Stimulated activated CD4-positive, alpha-beta T cell treated with anti-CD3 and anti-CD28 coated beads, Interleukin-4, amount 100 ng/mL, for 48 hours (primary cell): ENCODE measurements around the gene PALM2AKAP2.
"Not testable (repeated sequence)": the region's sequence is repeated elsewhere in the genome, so short reads cannot be mapped to it uniquely, and the experiment has no call there.

Source experiments
- DNase-seq, 2 donors: peaks; one replicate each; pipeline ENCODE4 v3.0.0-alpha.2; 2020; ENCODE audit warnings: low read depth in 2 of 2

The PALM2AKAP2 gene

DNA sequence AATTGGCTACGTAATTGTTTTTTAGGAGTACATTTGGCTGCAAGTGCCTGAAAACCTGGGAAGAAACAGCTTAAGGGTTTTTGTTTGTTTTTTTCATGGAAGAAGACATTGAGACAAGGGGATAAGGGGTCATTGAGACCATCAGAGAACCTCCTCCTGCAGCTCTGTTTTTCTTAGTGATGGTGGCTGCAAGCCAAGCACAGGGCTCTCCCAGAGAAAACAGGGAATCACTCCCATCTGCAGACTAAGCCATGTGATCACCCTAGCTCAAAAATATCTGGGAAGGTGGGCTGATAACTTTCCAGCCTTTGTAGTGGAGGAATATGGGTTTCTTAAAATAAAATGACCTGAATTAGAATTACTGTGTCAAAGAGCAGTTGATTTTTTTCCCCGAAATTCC lies 25.1 kb downstream of the PALM2AKAP2 start:
- DNase-seq = no peak

DNA sequence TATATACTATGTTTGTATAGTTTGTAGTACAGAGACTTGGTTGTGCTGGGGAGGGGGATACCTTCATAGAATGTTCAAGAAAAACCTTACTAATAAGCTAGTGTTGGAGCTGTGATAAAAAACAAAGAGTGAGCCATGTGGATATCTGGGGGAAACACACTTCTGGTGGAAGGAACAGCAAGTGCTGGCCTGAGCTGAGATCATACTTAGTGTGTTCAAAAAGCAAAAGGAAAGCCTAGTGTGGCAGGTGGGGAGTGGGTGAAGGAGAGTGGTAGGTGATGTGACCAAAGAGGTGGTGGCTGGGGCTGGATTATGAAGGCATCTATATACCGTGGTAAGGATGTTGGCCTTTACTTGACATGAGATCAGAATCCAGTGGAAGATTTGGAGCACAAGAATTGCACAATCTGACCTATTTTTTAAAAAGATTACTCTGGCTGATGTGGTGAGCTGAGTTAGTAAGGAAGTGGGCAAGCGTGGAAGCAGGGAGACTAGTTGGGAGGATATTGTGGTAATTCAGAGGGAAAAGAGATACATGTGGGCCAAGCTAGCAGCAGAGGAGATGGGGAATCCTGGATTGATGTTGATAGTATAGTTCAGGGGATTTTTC lies 26.6 kb downstream of the PALM2AKAP2 start:
- DNase-seq = no peak

DNA sequence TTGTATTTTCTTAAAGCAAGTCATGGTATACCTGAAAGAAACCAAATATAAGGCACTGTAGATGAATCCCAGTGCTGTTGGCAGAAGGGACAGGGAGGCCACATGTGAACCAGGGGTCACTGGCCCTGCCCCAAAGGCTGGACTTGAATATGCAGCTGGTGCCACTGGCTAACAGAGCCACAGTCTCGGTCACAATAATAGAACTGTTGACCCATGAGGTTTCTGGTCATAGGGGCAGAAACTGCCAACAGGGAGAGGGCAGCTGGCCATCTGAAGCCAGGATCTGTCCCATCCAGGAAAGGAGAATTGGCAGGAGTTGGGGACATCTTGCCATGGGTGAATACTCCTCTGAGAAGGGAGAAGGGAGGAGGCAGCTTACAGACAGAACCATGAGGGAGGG lies 31.9 kb downstream of the PALM2AKAP2 start:
- no peak for DNase-seq

DNA sequence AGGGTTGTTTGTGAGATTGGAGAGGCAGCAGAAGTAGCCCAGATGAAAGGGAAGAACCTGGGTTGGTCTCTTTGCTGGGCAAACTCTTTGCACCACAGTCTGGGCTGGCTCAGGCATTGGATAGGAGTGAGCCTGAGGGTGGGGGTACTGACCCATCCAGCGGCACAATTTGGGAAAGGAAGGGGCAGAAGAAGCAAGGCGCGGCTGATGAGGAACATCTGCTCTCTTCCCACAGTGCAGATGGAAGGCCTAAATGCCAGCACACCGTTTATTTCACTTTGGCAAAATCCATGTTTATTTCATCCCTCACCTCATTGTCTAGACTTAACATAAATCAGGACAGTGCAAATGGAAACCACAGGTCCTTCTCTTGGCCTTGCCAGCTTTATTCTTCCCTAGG lies 32.3 kb downstream of the PALM2AKAP2 start:
- no peak for DNase-seq

DNA sequence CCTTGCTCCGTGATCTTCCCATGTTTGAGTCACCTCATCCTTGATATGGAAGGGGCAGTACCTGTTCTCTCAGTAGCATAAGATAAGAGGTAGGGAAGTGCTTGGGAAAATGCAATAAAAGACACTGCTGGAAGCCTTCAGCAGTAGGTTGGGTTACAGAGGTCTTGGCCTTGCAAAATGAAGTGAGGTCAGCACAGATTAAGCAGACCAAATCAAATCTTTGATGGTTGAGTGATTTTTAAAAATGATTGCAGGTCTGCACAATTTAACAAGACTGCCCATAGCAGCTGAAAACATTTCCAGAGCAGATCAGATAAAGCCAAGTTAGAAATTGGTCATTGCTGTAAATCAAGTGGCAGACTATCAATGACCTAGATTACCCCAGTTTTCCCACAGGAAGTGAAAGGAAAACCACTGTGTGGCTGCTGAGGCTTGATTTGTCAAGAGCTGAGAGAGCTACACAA lies 32.9 kb downstream of the PALM2AKAP2 start:
- no peak for DNase-seq

DNA sequence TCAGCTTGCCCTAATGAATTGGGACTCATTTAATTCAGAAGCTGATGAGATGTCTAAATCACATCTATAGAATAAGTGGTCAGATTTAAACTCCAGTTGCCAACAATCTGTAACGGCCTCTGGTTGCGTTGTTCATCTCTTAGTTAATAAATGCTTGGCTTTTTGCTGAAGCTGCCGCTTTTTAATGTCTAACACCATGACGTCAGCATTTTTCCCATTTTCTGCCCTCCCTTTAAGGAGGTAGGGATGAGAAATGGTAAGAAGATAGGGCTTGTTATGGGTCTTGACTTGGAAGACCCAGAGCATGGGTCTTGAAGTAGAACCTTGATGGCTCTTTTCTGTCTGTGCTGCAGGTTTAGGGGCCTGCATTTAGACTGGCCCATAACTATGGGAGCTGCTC lies 33.3 kb downstream of the PALM2AKAP2 start:
- DNase-seq = no peak

DNA sequence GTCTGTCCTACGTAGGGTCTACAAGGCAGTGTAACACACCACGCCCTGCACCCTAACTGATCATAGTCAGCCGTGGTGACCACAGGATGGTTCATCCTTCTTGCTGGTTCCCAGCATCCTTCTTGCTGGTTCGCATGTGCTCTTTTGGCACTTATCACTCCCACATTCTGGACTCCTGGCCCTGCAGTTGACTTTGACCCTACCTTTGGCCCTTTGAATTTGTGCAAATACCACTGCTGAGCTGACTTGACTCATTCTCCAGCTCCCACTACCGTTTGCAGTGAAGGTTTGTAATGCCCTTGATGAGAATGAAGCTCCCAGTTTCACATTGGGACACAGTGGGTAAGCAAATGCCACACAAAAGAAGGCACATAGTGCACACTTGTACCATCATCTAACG lies 33.8 kb downstream of the PALM2AKAP2 start:
- no peak for DNase-seq

DNA sequence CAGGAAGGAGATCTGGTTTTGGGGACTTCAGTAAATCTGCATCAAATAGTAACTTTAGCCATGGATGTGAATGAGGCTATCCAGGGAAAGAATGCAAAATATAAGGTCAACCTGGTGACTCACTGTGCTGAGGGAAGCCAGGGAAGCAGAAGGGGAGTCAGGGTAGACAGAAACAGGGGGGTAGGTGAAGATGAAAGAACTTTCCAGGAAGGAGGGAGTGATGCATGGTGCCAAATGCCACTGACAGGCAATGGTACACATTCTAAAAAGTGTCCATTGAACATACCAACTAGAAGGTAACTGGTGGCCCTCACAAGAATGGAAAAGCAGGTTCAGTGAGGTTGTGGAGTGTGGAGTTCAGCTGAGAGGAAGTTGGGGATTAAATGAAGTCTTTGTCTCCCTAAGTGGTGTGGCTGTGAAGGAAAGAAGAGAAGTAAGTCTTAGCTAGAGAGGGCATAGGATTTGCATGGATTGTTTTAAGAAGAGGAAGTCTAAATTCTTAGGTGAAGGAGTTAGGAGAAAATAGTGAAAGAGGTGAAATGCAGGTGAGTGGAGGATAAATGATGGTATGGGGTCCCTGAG lies 35.5 kb downstream of the PALM2AKAP2 start:
- DNase-seq = no peak

DNA sequence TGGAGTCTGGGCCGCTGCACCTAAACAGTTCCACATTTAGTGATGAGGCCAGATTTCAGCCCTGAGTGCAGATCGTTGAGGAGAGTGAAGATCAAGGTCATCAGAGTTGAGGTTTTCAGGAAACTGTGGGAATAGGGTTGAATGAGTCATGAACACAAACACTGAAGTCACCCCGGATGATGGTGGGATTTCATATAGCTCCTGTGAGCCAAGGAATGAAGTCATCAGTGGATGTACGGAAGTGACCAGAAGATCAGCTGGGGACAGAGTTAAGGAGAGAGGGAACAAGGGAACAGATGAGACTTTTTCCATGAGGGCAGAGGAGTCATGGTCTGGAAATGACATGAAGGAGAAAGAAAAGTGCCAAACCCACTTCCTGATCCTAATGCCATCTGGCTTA lies 36.5 kb downstream of the PALM2AKAP2 start:
- no peak for DNase-seq

DNA sequence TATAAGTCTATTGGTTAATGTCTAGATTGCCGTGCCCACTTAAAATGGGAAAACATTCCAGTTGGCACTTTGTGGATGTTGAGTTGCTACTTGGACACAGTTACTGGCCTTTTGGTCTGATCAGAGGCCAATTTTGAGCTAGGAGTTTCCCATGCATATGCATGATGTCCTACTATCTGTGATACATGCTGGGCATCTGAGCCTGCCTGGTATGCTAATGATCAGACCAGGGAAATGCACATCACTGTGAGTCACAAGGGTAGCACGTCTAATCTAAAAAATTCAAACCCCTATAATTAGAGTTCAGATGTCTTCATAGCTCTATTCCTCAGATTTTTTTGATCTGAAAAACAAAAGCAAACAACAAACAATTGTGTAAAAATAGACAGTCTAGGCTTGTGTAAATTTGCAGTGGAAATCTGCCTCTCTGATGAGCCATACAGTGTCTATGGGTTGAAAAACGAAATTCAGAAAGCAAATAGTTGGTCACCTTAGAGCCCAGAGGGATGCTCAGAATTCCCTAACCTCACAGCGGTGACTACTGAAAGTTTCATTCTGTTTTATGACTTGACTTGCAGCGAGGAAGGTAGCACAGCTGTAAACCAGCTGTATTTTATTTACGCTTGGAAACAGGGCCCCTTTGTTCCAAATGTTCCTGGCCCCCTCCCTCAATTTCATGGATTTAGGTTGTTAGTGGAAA lies 37.3 kb downstream of the PALM2AKAP2 start:
- DNase-seq = no peak

DNA sequence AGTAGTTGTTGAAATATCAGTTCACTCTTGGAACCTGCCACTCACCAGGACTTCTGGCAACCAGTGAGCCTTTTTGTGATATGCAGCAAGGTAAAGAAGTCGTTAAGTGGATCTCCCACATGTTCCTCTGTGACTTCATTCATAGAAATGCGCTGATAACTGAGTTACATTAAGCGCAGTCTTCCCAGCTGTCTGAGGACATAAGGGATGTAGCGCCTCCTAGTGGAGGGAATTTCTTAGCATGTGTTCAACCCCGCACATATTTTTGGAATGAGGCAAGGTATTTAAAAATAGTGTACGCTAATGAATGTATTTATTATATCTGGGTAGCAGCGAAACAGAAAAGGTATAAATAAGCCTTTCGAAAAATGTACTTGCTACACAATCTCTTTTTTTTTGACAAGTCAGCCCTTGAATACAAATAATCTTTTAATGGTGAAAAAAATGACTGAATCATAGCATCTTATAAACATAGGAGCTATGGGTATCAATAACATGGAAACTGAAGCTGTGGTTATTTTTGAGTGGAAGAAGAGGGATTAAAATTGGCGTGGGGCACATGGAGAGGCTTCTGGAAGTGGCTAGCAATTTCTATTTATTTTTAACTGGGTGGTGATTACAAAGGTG lies 38.0 kb downstream of the PALM2AKAP2 start:
- peak; percentile 33 to 37 for DNase-seq

DNA sequence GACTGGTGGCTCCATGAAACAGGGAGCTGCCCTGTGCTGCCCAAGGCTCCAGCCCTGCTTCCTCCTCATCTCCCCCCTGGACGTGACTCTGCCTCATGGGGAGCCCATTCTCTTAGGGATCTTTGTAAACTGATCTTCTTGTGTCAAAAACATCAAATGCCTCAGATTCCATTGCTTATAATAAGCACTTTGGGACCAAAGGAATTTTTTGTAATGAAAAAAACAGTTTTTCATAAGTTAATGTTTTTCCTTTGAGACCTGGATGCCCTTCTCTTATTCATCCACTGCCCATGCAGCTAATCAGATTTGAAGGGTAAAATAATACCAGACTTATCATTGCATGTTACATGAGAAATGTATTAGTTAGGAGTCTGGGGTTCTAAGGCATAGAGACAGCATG lies 41.7 kb downstream of the PALM2AKAP2 start:
- DNase-seq = no peak

DNA sequence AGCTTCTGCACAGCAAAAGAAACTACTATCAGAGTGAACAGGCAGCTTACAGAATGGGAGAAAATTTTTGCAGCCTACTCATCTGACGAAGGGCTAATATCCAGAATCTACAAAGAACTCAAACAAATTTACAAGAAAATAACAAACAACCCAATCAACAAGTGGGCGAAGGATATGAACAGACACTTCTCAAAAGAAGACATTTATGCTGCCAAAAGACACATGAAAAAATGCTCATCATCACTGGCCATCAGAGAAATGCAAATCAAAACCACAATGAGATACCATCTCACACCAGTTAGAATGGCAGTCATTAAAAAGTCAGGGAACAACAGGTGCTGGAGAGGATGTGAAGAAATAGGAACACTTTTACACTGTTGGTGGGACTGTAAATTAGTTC lies 45.4 kb downstream of the PALM2AKAP2 start:
- DNase-seq = not testable (repeated sequence)

DNA sequence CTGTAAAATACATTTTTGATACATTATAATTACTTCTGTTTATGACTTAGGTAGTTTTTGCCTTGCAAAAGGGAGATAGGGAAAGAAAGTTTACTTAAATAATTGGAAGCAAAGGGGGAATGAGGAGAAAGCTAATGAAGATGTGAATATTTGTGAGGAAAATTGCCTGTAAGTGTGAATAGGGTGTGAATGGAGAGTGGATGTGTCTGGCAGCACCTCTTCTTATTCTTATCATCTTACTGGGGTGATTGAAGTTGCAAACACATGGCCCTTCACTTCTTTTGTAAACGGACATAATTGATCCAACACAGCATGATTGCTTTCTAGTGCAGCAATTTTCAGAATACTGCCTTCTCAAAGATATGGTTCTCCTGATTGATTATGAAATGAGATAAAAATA lies 46.6 kb downstream of the PALM2AKAP2 start:
- no peak for DNase-seq

DNA sequence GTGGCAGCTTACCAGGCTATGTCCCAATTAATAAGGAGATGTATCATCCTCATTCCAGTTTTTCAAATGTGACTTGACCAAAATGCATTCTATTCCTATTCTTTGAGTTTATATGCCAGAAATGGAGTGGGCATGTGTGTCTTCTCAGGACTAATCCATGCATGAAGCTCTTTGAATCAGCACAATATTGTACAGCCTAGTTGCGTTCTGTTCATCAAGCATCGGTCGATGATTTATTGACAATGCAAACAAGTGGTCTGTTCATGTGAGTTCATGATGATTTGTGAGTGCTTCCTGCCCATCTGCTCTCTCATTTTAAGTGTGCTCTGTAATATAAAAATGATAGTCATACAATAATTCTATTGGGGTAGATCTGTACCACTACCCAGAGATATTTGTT lies 48.3 kb downstream of the PALM2AKAP2 start:
- no peak for DNase-seq
